SK-N-SH (cell line): ENCODE results near the gene GPX6. TPM values are rescaled to one million over a fixed set of nuclear protein-coding genes. Genes with fewer than 3 reads are reported as not detected.

Experiments used
- CTCF ChIA-PET: fragments of 300-600, 350-600 bp; formaldehyde crosslinking; extraction: SDS; loops from one replicate; lab custom pipeline; 2021; lab: Yijun Ruan, JAX
- POLR2A ChIA-PET: fragments of 350-600 bp; sonication (Branson Sonifier 250); formaldehyde crosslinking; extraction: SDS; loops from one replicate; lab custom pipeline; 2020; ENCODE audit warnings: antibody characterized with exemption, inconsistent platforms; lab: Yijun Ruan, JAX
- DNase-seq: peaks from one replicate; pipeline ENCODE4 v3.0.0; 2012
- H2AFZ ChIP-seq: fragments of 200-600 bp; sonication (generic); 2 replicates; pipeline ENCODE4 v1.8.1; 2016; ENCODE audit warnings: antibody characterized with exemption, mild to moderate bottlenecking, low read depth
- H3F3A ChIP-seq: fragments of 200-600 bp; sonication (generic); replicated peaks from 2 replicates; pipeline ENCODE3; 2016; ENCODE audit warnings: antibody characterized with exemption, mild to moderate bottlenecking; ENCODE audit not compliant: insufficient read depth
- H3K27ac ChIP-seq, 2 experiments: fragments of 200-500 bp in 1 of 2; fragments of 200-600 bp in 1 of 2; sonication (Bioruptor generic) in 1 of 2; sonication (generic), shearing (Covaris generic) in 1 of 2; 2 replicates each; pipeline versions ENCODE4 v1.5.1 to v1.6.1; 2014 to 2016; ENCODE audit warnings: low read depth in 2 of 2, inconsistent platforms in 1 of 2, low read length in 1 of 2, mild to moderate bottlenecking in 1 of 2, mixed read lengths in 1 of 2
- H3K27me3 ChIP-seq: fragments of 200-600 bp; sonication (generic), shearing (Covaris generic); 2 replicates; pipeline ENCODE4 v1.6.1; 2016; ENCODE audit warnings: mixed run types; ENCODE audit not compliant: insufficient read depth
- H3K36me3 ChIP-seq, 2 experiments: fragments of 200-500 bp in 1 of 2; fragments of 200-600 bp in 1 of 2; sonication (Bioruptor generic) in 1 of 2; sonication (generic) in 1 of 2; replicated peaks in 1 of 2; 2 replicates each; pipeline versions ENCODE3 to v1.5.1; 2014 to 2016; ENCODE audit warnings: low read length in 1 of 2, mild to moderate bottlenecking in 1 of 2; ENCODE audit not compliant: insufficient read depth in 2 of 2, control insufficient read depth in 1 of 2
- H3K4me1 ChIP-seq, 2 experiments: fragments of 200-500 bp in 1 of 2; fragments of 200-600 bp in 1 of 2; sonication (Bioruptor generic) in 1 of 2; sonication (generic), shearing (Covaris generic) in 1 of 2; 2 replicates each; pipeline versions ENCODE4 v1.5.1 to v1.6.1; 2014 to 2016; ENCODE audit warnings: low read depth in 1 of 2, low read length in 1 of 2, mixed run types in 1 of 2; ENCODE audit not compliant: insufficient read depth in 2 of 2, control insufficient read depth in 1 of 2
- H3K4me2 ChIP-seq: fragments of 200-600 bp; sonication (generic), shearing (Covaris generic); 2 replicates; pipeline ENCODE4 v1.6.1; 2017; ENCODE audit warnings: mixed run types
- H3K4me3 ChIP-seq, 2 experiments: fragments of 200-500 bp in 1 of 2; fragments of 200-600 bp in 1 of 2; sonication (Bioruptor generic) in 1 of 2; sonication (generic), shearing (Covaris generic) in 1 of 2; 2 replicates each; pipeline versions ENCODE4 v1.5.1 to v1.8.1; 2014 to 2016; ENCODE audit warnings: low read depth in 2 of 2, inconsistent platforms in 1 of 2, low read length in 1 of 2, mild to moderate bottlenecking in 1 of 2, mixed read lengths in 1 of 2, moderate library complexity in 1 of 2
- H3K79me2 ChIP-seq: fragments of 200-600 bp; sonication (generic); 2 replicates; pipeline ENCODE4 v1.8.1; 2017; ENCODE audit warnings: mild to moderate bottlenecking; ENCODE audit not compliant: insufficient read depth
- H3K9ac ChIP-seq: fragments of 200-600 bp; sonication (generic); 2 replicates; pipeline ENCODE4 v1.6.1; 2017; ENCODE audit warnings: mixed run types
- H3K9me2 ChIP-seq: fragments of 200-600 bp; sonication (generic); 2 replicates; pipeline ENCODE4 v1.6.1; 2017; ENCODE audit warnings: mixed run types
- H3K9me3 ChIP-seq: fragments of 200-600 bp; sonication (generic); 2 replicates; pipeline ENCODE4 v1.6.1; 2017; ENCODE audit warnings: mixed run types, mild to moderate bottlenecking, moderate library complexity
- H4K20me1 ChIP-seq: fragments of 200-600 bp; sonication (generic); 2 replicates; pipeline ENCODE4 v1.6.1; 2017; ENCODE audit warnings: mild to moderate bottlenecking, mixed run types; ENCODE audit not compliant: insufficient read depth
- ELF1 ChIP-seq: IDR thresholded peaks from 2 replicates; pipeline ENCODE4 v1.4.0; 2012
- EP300 ChIP-seq, 2 experiments: IDR thresholded peaks; 2 replicates each; pipeline versions ENCODE4 v1.4.0 to v1.6.1; 2012; ENCODE audit warnings: borderline replicate concordance in 1 of 2, low read depth in 1 of 2, low read length in 1 of 2
- FOSL2 ChIP-seq: IDR thresholded peaks from 2 replicates; pipeline ENCODE4 v1.4.0; 2012; ENCODE audit warnings: low read depth, mild to moderate bottlenecking, moderate library complexity, borderline replicate concordance
- GABPA ChIP-seq: IDR thresholded peaks from 2 replicates; pipeline ENCODE4 v1.4.0; 2012; ENCODE audit warnings: low read depth, mild to moderate bottlenecking
- IRF3 ChIP-seq: fragments of 150-350 bp; IDR thresholded peaks from 2 replicates; pipeline ENCODE4 v1.6.1; 2016; ENCODE audit warnings: mild to moderate bottlenecking, low read depth, low read length
- JUND ChIP-seq: IDR thresholded peaks from 2 replicates; pipeline ENCODE4 v1.4.0; 2012
- MEF2A ChIP-seq: IDR thresholded peaks from 2 replicates; pipeline ENCODE4 v1.4.0; 2012; ENCODE audit warnings: low read depth, borderline replicate concordance
- PBX3 ChIP-seq: IDR thresholded peaks from 2 replicates; pipeline ENCODE4; 2012
- RAD21 ChIP-seq: IDR thresholded peaks from 2 replicates; pipeline ENCODE4 v1.6.1; 2012; ENCODE audit warnings: mild to moderate bottlenecking, low read length
- RCOR1 ChIP-seq: fragments of 150-350 bp; IDR thresholded peaks from 2 replicates; pipeline ENCODE4 v1.6.1; 2017; ENCODE audit warnings: antibody characterized with exemption, low read length
- REST ChIP-seq: IDR thresholded peaks from 2 replicates; pipeline ENCODE4 v1.6.1; 2012; ENCODE audit warnings: mild to moderate bottlenecking, low read depth, low read length, moderate library complexity
- RXRA ChIP-seq: IDR thresholded peaks from 2 replicates; pipeline ENCODE4 v1.4.0; 2012; ENCODE audit warnings: low read depth, mild to moderate bottlenecking, borderline replicate concordance
- SMC3 ChIP-seq: IDR thresholded peaks from 2 replicates; pipeline ENCODE4 v1.6.1; 2012; ENCODE audit warnings: low read depth, low read length, improper control_type of control experiment
- TCF12 ChIP-seq: IDR thresholded peaks from 2 replicates; pipeline ENCODE4 v1.4.0; 2012
- TEAD4 ChIP-seq: IDR thresholded peaks from 2 replicates; pipeline ENCODE4 v1.4.0; 2012; ENCODE audit warnings: mild to moderate bottlenecking, borderline replicate concordance; ENCODE audit not compliant: insufficient read depth
- USF2 ChIP-seq: fragments of 150-350 bp; IDR thresholded peaks from 2 replicates; pipeline ENCODE4 v1.6.1; 2017; ENCODE audit warnings: antibody characterized with exemption, low read length, low read depth, borderline replicate concordance
- YY1 ChIP-seq: IDR thresholded peaks from 2 replicates; pipeline ENCODE4 v1.4.0; 2012; ENCODE audit warnings: low read depth, mild to moderate bottlenecking
- ZBTB33 ChIP-seq: IDR thresholded peaks from 2 replicates; pipeline ENCODE4 v1.4.0; 2012; ENCODE audit warnings: low read depth, borderline replicate concordance
- WGBS: methylation state at CpG from one replicate; pipeline ENCODE4 v1.1.6; 2017; ENCODE audit warnings: low lambda C conversion rate; 5-methylcytosine and 5-hydroxymethylcytosine counted together
- polyA plus RNA-seq, 3 experiments: library from polyadenylated mRNA; depleted of rRNA; stranded (reverse); fragments of >200 nt; gene quantifications; 2 replicates each; pipeline ENCODE4 v1.2.3, GENCODE V29; 2012

GPX6 gene
- polyA plus RNA-seq, 1 of the 3 experiments (the other 2 are of a cell fraction): not detected

- CTCF ChIA-PET: interaction anchor here (1.2 to 1.7 kb wide), 3 partner anchors 10 to 197 kb away, joined by 3 to 5 read pairs (median 3); no protein-coding TSS in a partner anchor
- Histone ChIP-seq H3K4me3 (no peak overlapping the region), H2AFZ (no peak overlapping the region), H3K4me2 (no peak overlapping the region), H4K20me1 (no peaks in the 10 kb centered on the region), H3K79me2 (no peaks in the 10 kb centered on the region), H3K36me3 (no peaks in the 10 kb centered on the region), H3K9me2 (no peaks in the 10 kb centered on the region)
- WGBS: 80% methylated on average over 1 of the region's 1 CpG
- no peak for DNase-seq
- TF ChIP-seq SMC3 (no peak), RCOR1 (no peak), GABPA (no peak), RXRA (no peak), FOSL2 (no peak), PBX3 (no peak), RAD21 (no peak), IRF3 (no peak), ZBTB33 (no peak), YY1 (no peak), MEF2A (no peak), ELF1 (no peak), REST (no peak), TEAD4 (no peak), JUND (no peak), EP300 (IDR thresholded peaks at IDR 0.05; ENCODE audit: borderline replicate concordance in 1 of 2, low read depth in 1 of 2, low read length in 1 of 2) (no peak), USF2 (no peak), TCF12 (no peak)
- TF ChIP-seq, all 33 proteins: peak for 0
- POLR2A ChIA-PET: no interaction called here
- peaks cover 14% of the 10 kb centered on the region; the same call in 1 of the 2 replicates for H3K27me3 ChIP-seq
- H3K27ac ChIP-seq: no peak overlapping the region
- H3K4me1 ChIP-seq: no peaks in the 10 kb centered on the region; a peak in 2 of 4 replicates
- H3K9ac ChIP-seq: no peak overlapping the region
- no peaks in the 10 kb centered on the region for H3K9me3 ChIP-seq
- peaks cover 5% of the 10 kb centered on the region for H3F3A ChIP-seq
Measured at GRCh38 chr6:28486533-28486932, 29.1 kb downstream of the GPX6 start.
